ENCODE results near the gene EEF2K.

EEF2K gene

GRCh38 chr16:22239131-22239805 lies 33.2 kb downstream of the EEF2K start:
- no peak for ATAC-seq
- Mint-ChIP-seq H3K27me3 (no peaks in the 10 kb centered on the region), H3K27ac (no peak overlapping the region), H3K9me3 (no peaks in the 10 kb centered on the region), H3K4me3 (no peak overlapping the region), H3K4me1 (peaks cover 20% of the 10 kb centered on the region), H3K36me3 (peaks cover 35% of the 10 kb centered on the region)

DNA sequence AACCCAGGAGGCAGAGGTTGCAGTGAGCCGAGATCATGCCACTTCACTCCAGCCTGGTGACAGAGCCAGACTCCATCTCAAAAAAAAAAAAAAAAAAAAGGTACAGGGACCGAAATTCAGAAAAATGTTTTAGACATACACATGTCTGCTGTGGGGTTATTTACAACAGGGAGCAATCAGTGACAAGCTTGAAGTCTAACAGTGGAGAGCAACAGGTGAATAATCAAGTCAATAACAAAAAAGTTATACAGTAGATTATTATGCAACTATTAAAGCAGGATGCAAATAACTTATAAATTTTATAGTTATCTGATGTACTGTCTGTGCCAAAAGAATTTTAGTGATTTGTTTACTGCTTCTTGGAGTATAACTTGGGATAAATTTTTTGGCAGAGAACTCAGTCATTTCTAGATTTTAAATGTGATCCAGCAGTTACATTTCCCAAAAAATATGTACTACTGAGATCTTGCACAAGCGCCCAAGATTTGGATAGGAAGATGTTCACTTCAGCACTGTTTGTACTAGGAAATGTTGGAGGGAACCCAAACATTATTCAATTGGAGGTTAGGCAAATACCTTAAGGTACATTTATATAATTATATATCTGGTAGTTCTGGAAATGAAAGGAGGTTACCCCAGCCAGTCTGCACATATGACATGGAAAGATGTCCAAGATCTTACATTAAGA lies 34.1 kb downstream of the EEF2K start:
- Mint-ChIP-seq H3K27me3 (no peaks in the 10 kb centered on the region), H3K4me3 (no peak overlapping the region), H3K4me1 (peaks cover 20% of the 10 kb centered on the region), H3K27ac (peak overlapping the region; percentile 75), H3K9me3 (no peaks in the 10 kb centered on the region), H3K36me3 (peaks cover 29% of the 10 kb centered on the region)
- no peak for ATAC-seq

GRCh38 chr16:22250522-22250921 lies 44.4 kb downstream of the EEF2K start:
- H3K36me3 Mint-ChIP-seq, result peaks cover 85% of the 10 kb centered on the region
- H3K4me3 Mint-ChIP-seq, result no peak overlapping the region

GRCh38 chr16:22252317-22252716 lies 46.2 kb downstream of the EEF2K start:
- H3K27ac Mint-ChIP-seq, result no peak overlapping the region
- H3K36me3 Mint-ChIP-seq, result peaks cover 86% of the 10 kb centered on the region
- peaks cover 5% of the 10 kb centered on the region for H3K9me3 Mint-ChIP-seq
- H3K4me3 Mint-ChIP-seq, result no peak overlapping the region
- no peaks in the 10 kb centered on the region for H3K4me1 Mint-ChIP-seq
- no peaks in the 10 kb centered on the region for H3K27me3 Mint-ChIP-seq
- no peak for ATAC-seq

More at GRCh38 chr16:22250522-22250921, 44.4 kb downstream of the EEF2K start:
- H3K27ac Mint-ChIP-seq, result no peak overlapping the region
- H3K4me1 Mint-ChIP-seq, result no peaks in the 10 kb centered on the region
- H3K27me3 Mint-ChIP-seq, result no peaks in the 10 kb centered on the region
- H3K9me3 Mint-ChIP-seq, result peaks cover 5% of the 10 kb centered on the region
- ATAC-seq, result no peak

- H3K4me3 Mint-ChIP-seq, result no peak overlapping the region
- H3K27ac Mint-ChIP-seq, result no peak overlapping the region
- no peak for ATAC-seq
- no peaks in the 10 kb centered on the region for H3K4me1 Mint-ChIP-seq
- no peaks in the 10 kb centered on the region for H3K27me3 Mint-ChIP-seq
- peaks cover 86% of the 10 kb centered on the region for H3K36me3 Mint-ChIP-seq
- H3K9me3 Mint-ChIP-seq, result peaks cover 5% of the 10 kb centered on the region
These were observed 47.2 kb downstream of the EEF2K start for GRCh38 chr16:22253272-22253671.

DNA sequence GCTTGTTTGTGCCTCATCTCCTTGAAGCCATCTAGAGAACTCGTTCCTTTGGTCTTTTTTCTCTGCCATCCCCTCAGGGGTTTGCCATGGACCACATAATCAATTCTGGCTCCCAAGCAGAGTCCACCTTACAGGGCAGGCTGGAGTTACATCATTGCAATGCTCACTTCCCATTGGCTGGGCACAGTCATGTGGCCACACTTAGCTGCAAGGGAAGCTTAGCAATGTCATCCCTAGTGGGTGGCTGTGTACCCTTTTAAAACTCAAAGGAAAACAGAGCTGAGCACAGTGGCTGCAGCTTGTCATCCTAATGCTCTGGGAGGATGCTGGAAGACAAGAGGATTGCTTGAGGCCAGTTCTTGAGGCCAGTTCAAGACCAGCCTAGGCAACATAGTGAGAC lies 49.3 kb downstream of the EEF2K start:
- H3K36me3 Mint-ChIP-seq, result peaks cover 90% of the 10 kb centered on the region
- no peaks in the 10 kb centered on the region for H3K4me1 Mint-ChIP-seq

GRCh38 chr16:22257440-22257839 lies 51.4 kb downstream of the EEF2K start:
- H3K27me3 Mint-ChIP-seq, result no peaks in the 10 kb centered on the region
- H3K36me3 Mint-ChIP-seq, result peaks cover 75% of the 10 kb centered on the region
- H3K9me3 Mint-ChIP-seq, result peaks cover 3% of the 10 kb centered on the region
- no peak overlapping the region for H3K4me3 Mint-ChIP-seq
- peak overlapping the region; percentile 27 for H3K27ac Mint-ChIP-seq
- ATAC-seq, result no peak
- H3K4me1 Mint-ChIP-seq, result no peaks in the 10 kb centered on the region

More for the DNA sequence above, 49.3 kb downstream of the EEF2K start:
- H3K9me3 Mint-ChIP-seq, result peaks cover 5% of the 10 kb centered on the region
- H3K4me3 Mint-ChIP-seq, result no peak overlapping the region
- H3K27ac Mint-ChIP-seq, result no peak overlapping the region
- H3K27me3 Mint-ChIP-seq, result no peaks in the 10 kb centered on the region
- no peak for ATAC-seq

GRCh38 chr16:22260490-22260889 lies 54.4 kb downstream of the EEF2K start:
- H3K4me3 Mint-ChIP-seq, result no peak overlapping the region
- no peak for ATAC-seq
- H3K27ac Mint-ChIP-seq, result no peak overlapping the region
- no peaks in the 10 kb centered on the region for H3K9me3 Mint-ChIP-seq
- no peaks in the 10 kb centered on the region for H3K4me1 Mint-ChIP-seq
- no peaks in the 10 kb centered on the region for H3K27me3 Mint-ChIP-seq
- peaks cover 57% of the 10 kb centered on the region for H3K36me3 Mint-ChIP-seq

DNA sequence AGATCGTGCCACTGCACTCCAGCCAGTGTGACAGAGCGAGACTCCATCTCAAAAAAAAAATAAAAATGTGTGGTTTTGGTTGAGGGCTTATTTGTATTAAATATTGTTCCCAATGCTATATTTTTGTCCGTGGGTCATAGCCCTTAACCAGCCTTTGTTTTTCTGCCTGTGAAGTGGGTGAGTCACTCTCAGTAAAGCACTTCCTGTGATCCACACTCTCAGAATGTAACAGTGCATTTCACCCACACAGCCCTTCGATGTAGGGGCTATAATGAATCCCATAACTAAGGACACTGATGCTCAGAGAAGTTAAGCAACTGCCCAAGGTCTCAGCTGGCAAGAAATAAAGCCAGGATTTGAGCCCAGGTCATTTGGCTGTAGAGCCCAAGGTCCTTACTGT lies 56.4 kb downstream of the EEF2K start:
- Mint-ChIP-seq H3K36me3 (peaks cover 60% of the 10 kb centered on the region), H3K27me3 (no peaks in the 10 kb centered on the region), H3K27ac (no peak overlapping the region), H3K4me3 (no peak overlapping the region), H3K9me3 (no peaks in the 10 kb centered on the region), H3K4me1 (no peaks in the 10 kb centered on the region)
- no peak for ATAC-seq

- Mint-ChIP-seq H3K4me1 (no peaks in the 10 kb centered on the region), H3K4me3 (no peak overlapping the region), H3K9me3 (no peaks in the 10 kb centered on the region), H3K27me3 (no peaks in the 10 kb centered on the region), H3K27ac (no peak overlapping the region), H3K36me3 (peaks cover 53% of the 10 kb centered on the region)
- no peak for ATAC-seq
These were observed 58.7 kb downstream of the EEF2K start for GRCh38 chr16:22264786-22265185.

GRCh38 chr16:22265351-22265750 lies 59.3 kb downstream of the EEF2K start:
- no peak overlapping the region for H3K4me3 Mint-ChIP-seq
- no peak for ATAC-seq
- no peaks in the 10 kb centered on the region for H3K4me1 Mint-ChIP-seq
- no peaks in the 10 kb centered on the region for H3K27me3 Mint-ChIP-seq
- no peaks in the 10 kb centered on the region for H3K9me3 Mint-ChIP-seq
- no peak overlapping the region for H3K27ac Mint-ChIP-seq
- peaks cover 53% of the 10 kb centered on the region for H3K36me3 Mint-ChIP-seq

GRCh38 chr16:22266546-22266945 lies 60.5 kb downstream of the EEF2K start:
- H3K4me1 Mint-ChIP-seq, result no peaks in the 10 kb centered on the region
- no peaks in the 10 kb centered on the region for H3K27me3 Mint-ChIP-seq
- no peak overlapping the region for H3K27ac Mint-ChIP-seq
- H3K4me3 Mint-ChIP-seq, result no peak overlapping the region
- no peaks in the 10 kb centered on the region for H3K9me3 Mint-ChIP-seq
- H3K36me3 Mint-ChIP-seq, result peaks cover 54% of the 10 kb centered on the region
- ATAC-seq, result no peak

DNA sequence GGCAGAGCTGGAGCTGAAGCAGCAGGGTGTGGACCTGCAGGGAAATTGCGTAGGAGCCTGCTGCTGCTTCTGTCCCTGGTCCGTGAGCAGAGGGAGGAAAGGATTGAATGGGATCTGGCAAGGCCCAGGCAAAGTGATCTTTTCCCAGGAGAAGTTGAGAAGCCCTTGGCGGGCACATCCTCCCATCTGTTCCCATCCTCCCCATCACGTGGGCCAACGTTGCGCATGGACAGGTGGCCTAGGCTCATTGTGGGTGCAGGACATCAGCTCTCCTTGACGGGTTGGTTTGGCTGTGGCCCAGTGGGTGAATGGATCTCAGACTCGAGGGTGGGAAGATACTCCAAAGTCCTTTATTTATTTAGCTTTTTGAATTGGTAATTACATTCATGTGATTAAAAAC lies 61.7 kb downstream of the EEF2K start:
- Mint-ChIP-seq H3K27ac (no peak overlapping the region), H3K36me3 (peaks cover 63% of the 10 kb centered on the region), H3K9me3 (no peaks in the 10 kb centered on the region), H3K27me3 (no peaks in the 10 kb centered on the region), H3K4me1 (no peaks in the 10 kb centered on the region), H3K4me3 (no peak overlapping the region)
- ATAC-seq, result no peak

DNA sequence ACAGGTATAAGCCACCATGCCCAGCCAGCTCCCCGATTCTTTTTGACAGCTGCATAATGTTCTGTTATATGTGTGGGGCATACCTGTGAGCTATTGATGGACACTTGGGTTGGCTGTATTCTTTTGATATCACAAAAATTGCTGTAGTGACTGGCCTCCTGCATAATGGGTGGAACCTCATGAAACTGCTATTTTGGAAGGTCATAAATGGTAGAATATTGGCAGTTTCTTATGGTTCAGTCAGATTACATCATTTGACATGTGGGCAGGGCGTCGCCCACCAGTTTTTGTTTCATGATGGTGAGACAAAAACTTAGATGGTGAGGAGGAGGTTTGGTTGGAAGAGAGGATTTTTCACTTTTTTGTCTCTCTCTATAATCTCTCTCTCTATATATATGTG lies 64.4 kb downstream of the EEF2K start:
- H3K4me3 Mint-ChIP-seq, result no peak overlapping the region
- H3K9me3 Mint-ChIP-seq, result no peaks in the 10 kb centered on the region
- peaks cover 63% of the 10 kb centered on the region for H3K36me3 Mint-ChIP-seq
- no peak for ATAC-seq
- no peaks in the 10 kb centered on the region for H3K4me1 Mint-ChIP-seq
- no peaks in the 10 kb centered on the region for H3K27me3 Mint-ChIP-seq
- no peak overlapping the region for H3K27ac Mint-ChIP-seq

- Mint-ChIP-seq H3K27me3 (no peaks in the 10 kb centered on the region), H3K4me3 (no peak overlapping the region), H3K36me3 (peaks cover 61% of the 10 kb centered on the region), H3K9me3 (no peaks in the 10 kb centered on the region), H3K27ac (no peak overlapping the region), H3K4me1 (no peaks in the 10 kb centered on the region)
- ATAC-seq, result no peak
These were observed 67.0 kb downstream of the EEF2K start for GRCh38 chr16:22272870-22273650.

Data from stimulated activated memory B cell treated with anti-CD40 and anti-IgM and Interleukin-4, amounts not matched to agents 10 μg/mL and 1 μg/mL and 100 μg/mL, for 72 hours (primary cell).